ACC112 (cell line): ENCODE data around the gene PORCN.
"Not testable (repeated sequence)": the region's sequence is repeated elsewhere in the genome, so short reads cannot be mapped to it uniquely, and the experiment has no call there.

Experiments
- H2AFZ ChIP-seq: fragments of 200-600 bp; sonication (generic); one replicate; pipeline ENCODE4 v1.6.0; 2017; ENCODE audit warnings: antibody characterized with exemption, low read length; ENCODE audit not compliant: unreplicated experiment
- H3K27ac ChIP-seq: fragments of 200-600 bp; sonication (generic); 2 replicates; pipeline ENCODE4 v1.5.1; 2014; ENCODE audit warnings: low read depth, mild to moderate bottlenecking, antibody characterized with exemption, low read length, moderate library complexity
- H3K27me3 ChIP-seq: fragments of 200-600 bp; sonication (generic); 2 replicates; pipeline ENCODE4 v1.6.1; 2014; ENCODE audit warnings: mild to moderate bottlenecking, antibody characterized with exemption, low read length, moderate library complexity, mixed read lengths; ENCODE audit not compliant: insufficient read depth
- H3K36me3 ChIP-seq: fragments of 200-600 bp; sonication (generic); 2 replicates; pipeline ENCODE4 v1.6.1; 2016; ENCODE audit warnings: mild to moderate bottlenecking, antibody characterized with exemption, low read length, moderate library complexity, mixed read lengths; ENCODE audit not compliant: insufficient read depth
- H3K4me1 ChIP-seq: fragments of 200-600 bp; sonication (generic); one replicate; pipeline ENCODE4 v1.6.1; 2016; ENCODE audit warnings: low read length, mixed read lengths; ENCODE audit not compliant: insufficient read depth, unreplicated experiment, control insufficient read depth
- H3K4me3 ChIP-seq: fragments of 200-600 bp; sonication (generic); 2 replicates; pipeline ENCODE4 v1.5.1; 2014; ENCODE audit warnings: mild to moderate bottlenecking, low read depth, low read length
- H3K79me2 ChIP-seq: fragments of 200-600 bp; sonication (generic); one replicate; pipeline ENCODE4 v1.6.0; 2016; ENCODE audit warnings: low read length; ENCODE audit not compliant: control insufficient read depth, unreplicated experiment, insufficient read depth

Gene PORCN

GRCh38 chrX:48540028-48540375, 31.2 kb downstream of the PORCN start:
- H2AFZ ChIP-seq, result no peak overlapping the region
- H3K36me3 ChIP-seq, result no peaks in the 10 kb centered on the region
- peak overlapping the region; percentile 62; the same call in 1 of the 2 replicates for H3K27ac ChIP-seq
- no peaks in the 10 kb centered on the region for H3K27me3 ChIP-seq
- peaks cover 15% of the 10 kb centered on the region for H3K79me2 ChIP-seq
- peaks cover 9% of the 10 kb centered on the region for H3K4me1 ChIP-seq
- H3K4me3 ChIP-seq, result peak overlapping the region; percentile 90

- no peaks in the 10 kb centered on the region for H3K27me3 ChIP-seq
- 0 out of 2 replicates have a peak, but pooled peaks cover 1% of the 10 kb centered on the region for H3K36me3 ChIP-seq
- H3K4me1 ChIP-seq, result peaks cover 9% of the 10 kb centered on the region
- H3K79me2 ChIP-seq, result peaks cover 15% of the 10 kb centered on the region
- H2AFZ ChIP-seq, result no peak overlapping the region
- peak overlapping the region; percentile 90 for H3K4me3 ChIP-seq
- peak overlapping the region; percentile 62; the same call in 1 of the 2 replicates for H3K27ac ChIP-seq
Observed at GRCh38 chrX:48540480-48540879, 31.7 kb downstream of the PORCN start.

- H3K36me3 ChIP-seq, result 0 out of 2 replicates have a peak, but pooled peaks cover 4% of the 10 kb centered on the region
- peaks cover 15% of the 10 kb centered on the region for H3K79me2 ChIP-seq
- no peak overlapping the region for H3K27ac ChIP-seq
- H3K27me3 ChIP-seq, result no peaks in the 10 kb centered on the region
- H3K4me1 ChIP-seq, result peaks cover 9% of the 10 kb centered on the region
- no peak overlapping the region for H2AFZ ChIP-seq
- 0 out of 2 replicates have a peak overlapping the region, but pooled peaks have one; percentile 90 for H3K4me3 ChIP-seq
Observed at GRCh38 chrX:48541140-48541814, 32.5 kb downstream of the PORCN start.

- no peak overlapping the region for H3K27ac ChIP-seq
- peaks cover 3% of the 10 kb centered on the region for H3K4me1 ChIP-seq
- no peak overlapping the region for H2AFZ ChIP-seq
- no peaks in the 10 kb centered on the region for H3K27me3 ChIP-seq
- H3K79me2 ChIP-seq, result no peaks in the 10 kb centered on the region
- 0 out of 2 replicates have a peak, but pooled peaks cover 4% of the 10 kb centered on the region for H3K36me3 ChIP-seq
- no peak overlapping the region for H3K4me3 ChIP-seq
Observed at GRCh38 chrX:48548871-48549270, 40.1 kb downstream of the PORCN start.

- H3K4me1 ChIP-seq, H3K27ac ChIP-seq, H3K36me3 ChIP-seq, H3K4me3 ChIP-seq, H2AFZ ChIP-seq, H3K79me2 ChIP-seq, H3K27me3 ChIP-seq: not testable (repeated sequence)
Observed at GRCh38 chrX:48555731-48556325, 47.0 kb downstream of the PORCN start.

- Histone ChIP-seq H3K27me3 (no peaks in the 10 kb centered on the region), H3K36me3 (no peaks in the 10 kb centered on the region), H3K79me2 (peaks cover 3% of the 10 kb centered on the region), H3K27ac (peak overlapping the region; percentile 85), H2AFZ (no peak overlapping the region), H3K4me1 (peaks cover 10% of the 10 kb centered on the region), H3K4me3 (no peak overlapping the region)
Observed at GRCh38 chrX:48558271-48558670, 49.5 kb downstream of the PORCN start.

GRCh38 chrX:48559636-48560035, 50.8 kb downstream of the PORCN start:
- Histone ChIP-seq H3K27me3 (no peaks in the 10 kb centered on the region), H3K4me1 (peaks cover 10% of the 10 kb centered on the region), H3K4me3 (no peak overlapping the region), H3K36me3 (no peaks in the 10 kb centered on the region), H3K27ac (no peak overlapping the region), H3K79me2 (peaks cover 3% of the 10 kb centered on the region), H2AFZ (no peak overlapping the region)

- no peak overlapping the region for H2AFZ ChIP-seq
- H3K36me3 ChIP-seq, result no peaks in the 10 kb centered on the region
- peaks cover 3% of the 10 kb centered on the region for H3K79me2 ChIP-seq
- no peaks in the 10 kb centered on the region for H3K27me3 ChIP-seq
- no peak overlapping the region for H3K27ac ChIP-seq
- H3K4me1 ChIP-seq, result peaks cover 10% of the 10 kb centered on the region
- no peak overlapping the region for H3K4me3 ChIP-seq
Observed at GRCh38 chrX:48560056-48560455, 51.3 kb downstream of the PORCN start.

- H2AFZ ChIP-seq, result no peak overlapping the region
- H3K36me3 ChIP-seq, result no peaks in the 10 kb centered on the region
- peaks cover 10% of the 10 kb centered on the region for H3K4me1 ChIP-seq
- no peaks in the 10 kb centered on the region for H3K27me3 ChIP-seq
- H3K27ac ChIP-seq, result no peak overlapping the region
- no peak overlapping the region for H3K4me3 ChIP-seq
- peaks cover 3% of the 10 kb centered on the region for H3K79me2 ChIP-seq
Observed at GRCh38 chrX:48560681-48561080, 51.9 kb downstream of the PORCN start.

- Histone ChIP-seq H3K27me3 (no peaks in the 10 kb centered on the region), H3K4me3 (no peak overlapping the region), H3K27ac (peak overlapping the region; percentile 73), H3K79me2 (peaks cover 2% of the 10 kb centered on the region), H2AFZ (no peak overlapping the region), H3K36me3 (peaks cover under 1% of the 10 kb centered on the region; the same call in 1 of the 2 replicates), H3K4me1 (peaks cover 7% of the 10 kb centered on the region)
Observed at GRCh38 chrX:48569958-48570357, 61.2 kb downstream of the PORCN start.
